Panc1 (cell line): ENCODE measurements around the gene SNX27. TPM values are rescaled to one million over a fixed set of nuclear protein-coding genes. Genes with fewer than 3 reads are reported as not detected.

Source experiments
- ATAC-seq: fragments of 200-7000 bp; cut with Tn5 transposase; 2 replicates; pipeline ENCODE4 v1.9.1; 2020; ENCODE audit warnings: mild to moderate bottlenecking, moderate library complexity
- BruUV-seq: library from RNA; stranded (reverse); fragments of 400-500 nt; replicated peaks from 2 replicates; lab custom pipeline; 2021; lab: Mats Ljungman, UMichigan
- CTCF ChIA-PET: fragments of 300-600 bp; sonication (Branson Sonifier 250); formaldehyde crosslinking; loops from one replicate; lab custom pipeline; 2022; ENCODE audit warnings: antibody characterized with exemption; lab: Charles Lee
- POLR2A ChIA-PET: fragments of 300-600 bp; sonication (Branson Sonifier 250); formaldehyde crosslinking; loops from one replicate; lab custom pipeline; 2022; ENCODE audit warnings: antibody characterized with exemption; lab: Charles Lee
- DNase-seq: peaks from one replicate; pipeline ENCODE4 v3.0.0-alpha.2; 2010; ENCODE audit warnings: low read depth, low spot score
- H3K27ac ChIP-seq: 2 replicates; pipeline ENCODE4 v1.5.1; 2011; ENCODE audit warnings: mild to moderate bottlenecking, low read length, inconsistent platforms
- H3K27me3 ChIP-seq: fragments of 200-500 bp; sonication (Bioruptor generic); 2 replicates; pipeline ENCODE4 v1.6.0; 2014; ENCODE audit warnings: low read length, inconsistent platforms; ENCODE audit not compliant: control insufficient read depth, insufficient read depth
- H3K36me3 ChIP-seq: fragments of 200-500 bp; sonication (Bioruptor generic); 2 replicates; pipeline ENCODE4 v1.5.1; 2014; ENCODE audit warnings: inconsistent platforms, mild to moderate bottlenecking, low read length, moderate library complexity; ENCODE audit not compliant: control insufficient read depth, insufficient read depth
- H3K4me1 ChIP-seq: 2 replicates; pipeline ENCODE4 v1.5.1; 2011; ENCODE audit warnings: inconsistent platforms, mild to moderate bottlenecking, low read length, moderate library complexity; ENCODE audit not compliant: control insufficient read depth, insufficient read depth
- H3K4me3 ChIP-seq, 2 experiments: 2 replicates each; pipeline ENCODE4 v1.5.1; 2011 to 2012; ENCODE audit warnings: low read depth in 2 of 2, low read length in 2 of 2, mild to moderate bottlenecking in 2 of 2, inconsistent platforms in 1 of 2, moderate library complexity in 1 of 2
- H3K9me3 ChIP-seq: fragments of 200-500 bp; sonication (Bioruptor generic); 2 replicates; pipeline ENCODE4 v1.5.1; 2014; ENCODE audit warnings: low read depth, mild to moderate bottlenecking, inconsistent platforms, low read length, moderate library complexity; ENCODE audit not compliant: control insufficient read depth, insufficient read depth
- CTCF ChIP-seq: fragments of 450-650 bp; IDR thresholded peaks from 2 replicates; pipeline ENCODE4 v1.5.1; 2017; ENCODE audit warnings: mild to moderate bottlenecking
- POLR2AphosphoS5 ChIP-seq: IDR thresholded peaks from 2 replicates; pipeline ENCODE4 v1.6.1; 2012; ENCODE audit warnings: mild to moderate bottlenecking, low read depth, low read length, moderate library complexity
- REST ChIP-seq, 2 experiments: IDR thresholded peaks; 2 replicates each; pipeline ENCODE4 v1.6.1; 2011 to 2012; ENCODE audit warnings: low read depth in 2 of 2, control low read depth in 1 of 2, low read length in 1 of 2, mild to moderate bottlenecking in 1 of 2, moderate library complexity in 1 of 2; ENCODE audit not compliant: insufficient read depth in 1 of 2
- SIN3A ChIP-seq: IDR thresholded peaks from 2 replicates; pipeline ENCODE4 v1.6.1; 2012; ENCODE audit warnings: low read depth, mild to moderate bottlenecking, low read length, moderate library complexity, borderline replicate concordance; ENCODE audit not compliant: insufficient read depth
- TCF7L2 ChIP-seq: IDR thresholded peaks from 2 replicates; pipeline ENCODE4 v1.6.1; 2011; ENCODE audit warnings: mild to moderate bottlenecking, low read depth, low read length, inconsistent platforms
- in situ Hi-C: cut with HindIII; loops from 2 replicates; pipeline ENCODE4 v1.10.0; 2016; ENCODE audit warnings: low sequenced_read_pairs, low pct_unique_long_range_greater_than_20kb
- intact Hi-C: fragments of 100-400 bp; cut with micrococcal nuclease; formaldehyde crosslinking; loops from one replicate; pipeline ENCODE4 v1.10.0; 2022; ENCODE audit not compliant: unreplicated experiment
- total RNA-seq: library from RNA; stranded (reverse); gene quantifications from one replicate; pipeline ENCODE4 v1.2.1, GENCODE V29; 2021; ENCODE audit not compliant: unreplicated experiment

The SNX27 gene
- total RNA-seq, 1 experiment from 2014 or later = 58.4 TPM

- ChIA-PET POLR2A (interaction anchor here (0.6 kb wide), 1 partner anchor 9 kb away, joined by 9 read pairs; no protein-coding TSS in a partner anchor), CTCF (interaction anchor here (0.7 kb wide), 2 partner anchors 104 to 267 kb away, joined by 5 to 6 read pairs; partner anchors contain the start of gene SNX27)
- Histone ChIP-seq H3K4me1 (peaks cover 6% of the 10 kb centered on the region), H3K27me3 (no peaks in the 10 kb centered on the region; the same call in 1 of the 2 replicates), H3K36me3 (no peaks in the 10 kb centered on the region), H3K27ac (no peak overlapping the region), H3K4me3 (no peak overlapping the region), H3K9me3 (no peaks in the 10 kb centered on the region)
- in situ Hi-C loops = no loop called here
- TF ChIP-seq CTCF (no peak), SIN3A (no peak), POLR2AphosphoS5 (no peak)
- intact Hi-C loops = no loop called here
- no TSS peak for BruUV-seq
- ATAC-seq (no peak), DNase-seq (no peak)
Measured at GRCh38 chr1:151715726-151716404, 104.0 kb downstream of the SNX27 start.

GRCh38 chr1:151716405-151716762, 104.5 kb downstream of the SNX27 start:
- no peak for ATAC-seq
- TF ChIP-seq SIN3A = no peak
- TF ChIP-seq CTCF = no peak
- no peak for TF ChIP-seq POLR2AphosphoS5
- no peak for TF ChIP-seq REST (IDR thresholded peaks at IDR 0.05; ENCODE audit: insufficient read depth in 1 of 2, low read depth in 2 of 2, low read length in 1 of 2)
- TF ChIP-seq TCF7L2 = no peak
- ChIA-PET POLR2A (interaction anchor here (0.6 kb wide), 1 partner anchor 9 kb away, joined by 9 read pairs; no protein-coding TSS in a partner anchor), CTCF (interaction anchor here (0.7 kb wide), 1 partner anchor 104 kb away, joined by 5 read pairs; the partner anchor contains the start of gene SNX27)
- no TSS peak for BruUV-seq
- in situ Hi-C loops (no loop called here), intact Hi-C loops (no loop called here)
- Histone ChIP-seq H3K9me3 (no peaks in the 10 kb centered on the region), H3K36me3 (no peaks in the 10 kb centered on the region), H3K4me3 (no peak overlapping the region), H3K4me1 (peaks cover 7% of the 10 kb centered on the region), H3K27me3 (no peaks in the 10 kb centered on the region; the same call in 1 of the 2 replicates), H3K27ac (no peak overlapping the region)
- DNase-seq = no peak
